ENCODE measurements around the gene PRRC2A.

The PRRC2A gene

DNA sequence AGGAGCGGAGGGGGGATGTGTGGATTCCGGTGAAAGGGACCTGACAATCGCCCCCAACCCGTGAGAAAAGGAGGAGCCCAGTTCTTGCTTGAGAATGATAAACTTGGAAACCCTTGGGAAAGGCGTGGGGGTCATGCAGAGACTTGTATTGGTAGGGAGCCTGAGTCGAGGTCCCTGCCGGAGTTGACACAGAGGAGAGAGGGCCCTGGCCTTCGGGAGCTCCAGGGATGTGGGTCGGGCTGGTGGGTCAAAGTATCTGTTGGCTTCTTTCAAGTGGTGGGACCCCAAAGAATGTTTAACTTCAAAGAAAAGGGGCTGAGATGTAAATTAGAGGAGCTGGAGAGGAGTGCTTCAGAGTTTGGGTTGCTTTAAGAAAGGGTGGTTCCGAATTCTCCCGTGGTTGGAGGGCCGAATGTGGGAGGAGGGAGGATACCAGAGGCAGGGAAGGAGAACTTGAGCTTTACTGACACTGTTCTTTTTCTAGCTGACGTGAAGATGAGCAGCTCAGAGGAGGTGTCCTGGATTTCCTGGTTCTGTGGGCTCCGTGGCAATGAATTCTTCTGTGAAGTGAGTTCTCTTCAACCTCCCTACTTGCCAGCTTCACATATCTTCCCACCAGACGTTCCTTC lies 45.9 kb downstream of the PRRC2A start:
- ChIA-PET POLR2A (interaction anchor here (0.7 to 1.4 kb wide), 6 partner anchors 11 to 181 kb away, joined by 3 to 7 read pairs (median 3); partner anchors contain the start of genes APOM, BAG6 and DDX39B), CTCF (no interaction called here)
- TF ChIP-seq FOXM1 (IDR thresholded peaks at IDR 0.05; ENCODE audit: borderline replicate concordance) (no peak), ZNF384 (IDR thresholded peaks at IDR 0.05) (no peak), ARNT (IDR thresholded peaks at IDR 0.05) (no peak)
- DNase-seq (ENCODE audit: extremely low spot score): no peak

GRCh38 chr6:31669676-31670075 lies 49.2 kb downstream of the PRRC2A start, which contains the start of gene LY6G5B:
TSS of gene LY6G5B (plus strand) at chr6:31669976. CDS start at chr6:31670951, 975 bp downstream.
- ChIA-PET CTCF (no interaction called here), POLR2A (interaction anchor here (1.1 to 1.5 kb wide), 2 partner anchors 9 to 34 kb away, joined by 3 to 4 read pairs; partner anchors contain the start of gene C6orf47)
- TF ChIP-seq HDGF (IDR thresholded peaks at IDR 0.05; ENCODE audit: borderline replicate concordance) (no peak), BHLHE40 (IDR thresholded peaks at IDR 0.05; ENCODE audit: borderline replicate concordance) (no peak), SP1 (IDR thresholded peaks at IDR 0.05) (no peak)
- TF ChIP-seq, protein P1, sequence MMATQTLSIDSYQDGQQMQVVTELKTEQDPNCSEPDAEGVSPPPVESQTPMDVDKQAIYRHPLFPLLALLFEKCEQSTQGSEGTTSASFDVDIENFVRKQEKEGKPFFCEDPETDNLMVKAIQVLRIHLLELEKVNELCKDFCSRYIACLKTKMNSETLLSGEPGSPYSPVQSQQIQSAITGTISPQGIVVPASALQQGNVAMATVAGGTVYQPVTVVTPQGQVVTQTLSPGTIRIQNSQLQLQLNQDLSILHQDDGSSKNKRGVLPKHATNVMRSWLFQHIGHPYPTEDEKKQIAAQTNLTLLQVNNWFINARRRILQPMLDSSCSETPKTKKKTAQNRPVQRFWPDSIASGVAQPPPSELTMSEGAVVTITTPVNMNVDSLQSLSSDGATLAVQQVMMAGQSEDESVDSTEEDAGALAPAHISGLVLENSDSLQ (IDR thresholded peaks at IDR 0.05): no peak
- DNase-seq (ENCODE audit: extremely low spot score): no peak

- TF ChIP-seq SP1 (IDR thresholded peaks at IDR 0.05) (no peak), SUZ12 (IDR thresholded peaks at IDR 0.05) (no peak), FOXK2 (IDR thresholded peaks at IDR 0.05) (no peak), L3MBTL2 (conservative IDR thresholded peaks at IDR 0.05) (no peak), CTBP1 (IDR thresholded peaks at IDR 0.05; ENCODE audit: borderline replicate concordance) (no peak)
- CTCF ChIA-PET: no interaction called here
- DNase-seq (ENCODE audit: extremely low spot score): no peak
- POLR2A ChIA-PET: interaction anchor here (1.0 to 1.8 kb wide), 2 partner anchors 12 to 16 kb away, joined by 3 to 5 read pairs; partner anchors contain the start of genes C6orf47 and GPANK1
Measured at GRCh38 chr6:31676322-31676903, 55.9 kb downstream of the PRRC2A start.

DNA sequence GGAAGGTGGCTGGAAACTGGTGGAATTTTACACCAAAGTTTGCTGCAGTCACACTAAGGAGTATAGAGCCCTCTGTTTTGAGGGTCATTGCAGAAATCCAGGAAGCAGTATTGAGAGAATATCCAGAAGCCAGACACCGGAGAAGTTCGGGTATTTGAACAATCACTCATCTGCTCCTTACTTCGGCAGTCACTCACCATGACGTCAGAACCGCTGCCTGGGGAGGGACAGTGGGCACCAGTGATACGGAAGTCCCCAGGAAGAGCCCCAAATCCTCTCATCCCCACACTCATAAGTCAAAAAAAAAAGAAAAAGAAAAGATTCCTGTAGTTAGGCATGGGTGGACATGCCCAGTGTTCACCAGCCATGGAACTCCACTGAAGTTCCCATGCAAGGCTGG lies 56.4 kb downstream of the PRRC2A start:
- ChIA-PET CTCF (no interaction called here), POLR2A (interaction anchor here (1.8 kb wide), 1 partner anchor 16 kb away, joined by 5 read pairs; the partner anchor contains the start of gene C6orf47)
- no peak for TF ChIP-seq NFRKB (IDR thresholded peaks at IDR 0.05)
- no peak for TF ChIP-seq L3MBTL2 (conservative IDR thresholded peaks at IDR 0.05)
- TF ChIP-seq, protein P1 (IDR thresholded peaks at IDR 0.05): no peak
- TF ChIP-seq ELF4 (IDR thresholded peaks at IDR 0.05): no peak
- no peak for TF ChIP-seq FOXM1 (IDR thresholded peaks at IDR 0.05; ENCODE audit: borderline replicate concordance)
- TF ChIP-seq CTBP1 (IDR thresholded peaks at IDR 0.05; ENCODE audit: borderline replicate concordance): no peak
- DNase-seq (ENCODE audit: extremely low spot score): no peak

- DNase-seq (ENCODE audit: extremely low spot score): no peak
- CTCF ChIA-PET: no interaction called here
- TF ChIP-seq ZNF384 (IDR thresholded peaks at IDR 0.05) (no peak), L3MBTL2 (conservative IDR thresholded peaks at IDR 0.05) (no peak), CTBP1 (IDR thresholded peaks at IDR 0.05; ENCODE audit: borderline replicate concordance) (no peak), ELF4 (IDR thresholded peaks at IDR 0.05) (no peak)
- POLR2A ChIA-PET: interaction anchor here (0.7 to 1.8 kb wide), 3 partner anchors 17 to 152 kb away, joined by 3 to 5 read pairs (median 3); partner anchors contain the start of genes C6orf47 and MSH5
Measured at GRCh38 chr6:31677955-31678354, 57.4 kb downstream of the PRRC2A start.

- POLR2A ChIA-PET: interaction anchor here (1.0 kb wide), 1 partner anchor 20 kb away, joined by 3 read pairs; the partner anchor contains the start of gene C6orf47
- peak; percentile 82 for DNase-seq (ENCODE audit: extremely low spot score)
- no peak for TF ChIP-seq SP1 (IDR thresholded peaks at IDR 0.05)
- TF ChIP-seq, protein P1 (IDR thresholded peaks at IDR 0.05): no peak
- no peak for TF ChIP-seq SUZ12 (IDR thresholded peaks at IDR 0.05)
- TF ChIP-seq FOXK2 (IDR thresholded peaks at IDR 0.05): no peak
- TF ChIP-seq HDGF (IDR thresholded peaks at IDR 0.05; ENCODE audit: borderline replicate concordance): no peak
- no peak for TF ChIP-seq ELF4 (IDR thresholded peaks at IDR 0.05)
- no peak for TF ChIP-seq FOXM1 (IDR thresholded peaks at IDR 0.05; ENCODE audit: borderline replicate concordance)
- no peak for TF ChIP-seq TARDBP (IDR thresholded peaks at IDR 0.05)
- TF ChIP-seq FOXA1 (IDR thresholded peaks at IDR 0.05): no peak
- no peak for TF ChIP-seq ARNT (IDR thresholded peaks at IDR 0.05)
- TF ChIP-seq ZNF384 (IDR thresholded peaks at IDR 0.05): no peak
- no peak for TF ChIP-seq L3MBTL2 (conservative IDR thresholded peaks at IDR 0.05)
- no peak for TF ChIP-seq BHLHE40 (IDR thresholded peaks at IDR 0.05; ENCODE audit: borderline replicate concordance)
- no peak for TF ChIP-seq NFRKB (IDR thresholded peaks at IDR 0.05)
- TF ChIP-seq LEF1 (IDR thresholded peaks at IDR 0.05; ENCODE audit: borderline replicate concordance): no peak
- TF ChIP-seq CTBP1 (IDR thresholded peaks at IDR 0.05; ENCODE audit: borderline replicate concordance): no peak
- CTCF ChIA-PET: interaction anchor here (0.6 to 1.5 kb wide), 3 partner anchors 57 to 229 kb away, joined by 3 to 6 read pairs (median 5); no protein-coding TSS in a partner anchor
Measured at GRCh38 chr6:31680226-31681134, 60.0 kb downstream of the PRRC2A start, which contains the start of gene LY6G5C. TSS of gene LY6G5C (minus strand) at chr6:31681067. CDS start at chr6:31680373, 694 bp downstream.
